HepG2 (cell line): ENCODE data around the gene MAN1B1. TPM values are rescaled to one million over a fixed set of nuclear protein-coding genes. Genes with fewer than 3 reads are reported as not detected.

Experiments used
- BHLHE40 ChIP-seq: IDR thresholded peaks from 2 replicates; pipeline ENCODE4 v1.6.1; 2011; ENCODE audit warnings: low read length, improper control_type of control experiment
- DMAP1 ChIP-seq: IDR thresholded peaks from 2 replicates; pipeline ENCODE4 v1.6.1; 2016
- E2F5 ChIP-seq: sonication (generic); formaldehyde crosslinking; conservative IDR thresholded peaks from 2 replicates; pipeline ENCODE4 v1.4.0; 2020; ENCODE audit warnings: missing genetic modification reagents
- FOXM1 ChIP-seq: sonication (generic); formaldehyde crosslinking; IDR thresholded peaks from 2 replicates; pipeline ENCODE4 v1.5.0; 2020; ENCODE audit warnings: missing genetic modification reagents
- HMGA1 ChIP-seq: sonication (generic); formaldehyde crosslinking; conservative IDR thresholded peaks from 2 replicates; pipeline ENCODE4 v1.4.0; 2020; ENCODE audit warnings: missing genetic modification reagents
- IRF9 ChIP-seq: sonication (generic); formaldehyde crosslinking; IDR thresholded peaks from 2 replicates; pipeline ENCODE4 v1.8.0; 2022; ENCODE audit warnings: missing genetic modification reagents, mild to moderate bottlenecking, borderline replicate concordance
- MLXIP ChIP-seq: sonication (generic); formaldehyde crosslinking; IDR thresholded peaks from 2 replicates; pipeline ENCODE4 v1.9.0; 2021; ENCODE audit warnings: missing genetic modification reagents, borderline replicate concordance
- MYPOP ChIP-seq: sonication (generic); formaldehyde crosslinking; IDR thresholded peaks from 2 replicates; pipeline ENCODE4 v1.8.1; 2023; ENCODE audit warnings: mild to moderate bottlenecking, moderate library complexity, missing genetic modification reagents
- PHF21A ChIP-seq: sonication (generic); formaldehyde crosslinking; IDR thresholded peaks from 2 replicates; pipeline ENCODE4 v1.5.0; 2020; ENCODE audit warnings: mild to moderate bottlenecking, missing genetic modification reagents
- SRSF4 ChIP-seq: fragments of 200-400 bp; formaldehyde crosslinking; IDR thresholded peaks from one replicate; pipeline ENCODE4 v1.6.1; 2018; ENCODE audit warnings: mild to moderate bottlenecking, low read depth, low read length, moderate library complexity; ENCODE audit not compliant: poor library complexity, severe bottlenecking
- XBP1 ChIP-seq: sonication (generic); formaldehyde crosslinking; IDR thresholded peaks from 2 replicates; pipeline ENCODE4 v1.5.0; 2020; ENCODE audit warnings: missing genetic modification reagents
- ZBTB4 ChIP-seq: sonication (generic); formaldehyde crosslinking; IDR thresholded peaks from 2 replicates; pipeline ENCODE4 v1.4.0; 2020; ENCODE audit warnings: missing genetic modification reagents, mild to moderate bottlenecking, borderline replicate concordance
- ZNF143 ChIP-seq: sonication (generic); formaldehyde crosslinking; IDR thresholded peaks from 2 replicates; pipeline ENCODE4 v1.4.0; 2020; ENCODE audit warnings: missing genetic modification reagents
- ZNF296 ChIP-seq: sonication (generic); formaldehyde crosslinking; conservative IDR thresholded peaks from 2 replicates; pipeline ENCODE4 v1.5.0; 2020; ENCODE audit warnings: mild to moderate bottlenecking, missing genetic modification reagents
- ZNF34 ChIP-seq: sonication (generic); formaldehyde crosslinking; IDR thresholded peaks from 2 replicates; pipeline ENCODE4 v1.4.0; 2020; ENCODE audit warnings: mild to moderate bottlenecking, missing genetic modification reagents, borderline replicate concordance
- ZNF549 ChIP-seq: sonication (generic); formaldehyde crosslinking; IDR thresholded peaks from 2 replicates; pipeline ENCODE4 v1.5.0; 2020; ENCODE audit warnings: missing genetic modification reagents
- ZNF563 ChIP-seq: sonication (generic); formaldehyde crosslinking; IDR thresholded peaks from 2 replicates; pipeline ENCODE4 v1.8.0; 2022; ENCODE audit warnings: mild to moderate bottlenecking, moderate library complexity, missing genetic modification reagents
- ZNF720 ChIP-seq: sonication (generic); formaldehyde crosslinking; IDR thresholded peaks from 2 replicates; pipeline ENCODE4 v1.4.0; 2020; ENCODE audit warnings: missing genetic modification reagents
- ZNF816 ChIP-seq: sonication (generic); formaldehyde crosslinking; IDR thresholded peaks from 2 replicates; pipeline ENCODE4 v1.8.0; 2022; ENCODE audit warnings: missing genetic modification reagents, mild to moderate bottlenecking, borderline replicate concordance
- polyA plus RNA-seq, 8 experiments: library from polyadenylated mRNA; depleted of rRNA in 3 of 8; stranded (reverse) in 7 of 8; unstranded in 1 of 8; fragments of >200 nt; fragmentation: Illumina TruSeq in 4 of 8; extraction: Trizol in 4 of 8; gene quantifications; 2 replicates each; pipeline versions ENCODE4 v1.2.1 to v1.2.3, GENCODE V29; 2011 to 2016; ENCODE audit warnings: low read depth in 4 of 8, missing spikeins in 1 of 8, mixed read lengths in 1 of 8; ENCODE audit not compliant: insufficient read depth in 1 of 8
- total RNA-seq, 5 experiments: library from RNA; depleted of rRNA; stranded (reverse); fragments of >200 nt; fragmentation: Illumina TruSeq; extraction: Trizol; gene quantifications; 2 replicates each; pipeline ENCODE4 v1.2.3, GENCODE V29; 2016; ENCODE audit warnings: low read depth in 1 of 5

MAN1B1 gene
- total and polyA plus RNA-seq, 2 of the 13 experiments (the other 11 are each of a cell fraction or from before 2014, with no cell fraction given): 48.9 to 59.5 TPM

- TF ChIP-seq HMGA1 (CRISPR knock-in tag) (no peak), ZNF563 (CRISPR knock-in tag) (no peak), IRF9 (no peak), BHLHE40 (no peak), ZBTB4 (CRISPR knock-in tag) (no peak), E2F5 (CRISPR knock-in tag) (no peak), ZNF143 (CRISPR knock-in tag) (no peak), PHF21A (CRISPR knock-in tag) (no peak), ZNF34 (no peak), SRSF4 (no peak), ZNF549 (CRISPR knock-in tag) (no peak), FOXM1 (no peak), ZNF296 (no peak), ZNF720 (CRISPR knock-in tag) (no peak), MYPOP (CRISPR knock-in tag) (no peak; the same call in 1 of the 2 replicates), DMAP1 (no peak), MLXIP (CRISPR knock-in tag) (no peak), XBP1 (CRISPR knock-in tag) (no peak), ZNF816 (CRISPR knock-in tag) (no peak)
Observed at GRCh38 chr9:137068539-137069507, 18.0 kb upstream of the MAN1B1 start (continued).
